ENCODE data around the gene EMC9. TPM values are rescaled to one million over a fixed set of nuclear protein-coding genes. Genes with fewer than 3 reads are reported as not detected.
A peak's percentile ranks its signal among the peaks of the same experiment; 100 is the strongest.

Gene EMC9
- total RNA-seq, 1 experiment from 2014 or later, result 42.0 TPM

DNA sequence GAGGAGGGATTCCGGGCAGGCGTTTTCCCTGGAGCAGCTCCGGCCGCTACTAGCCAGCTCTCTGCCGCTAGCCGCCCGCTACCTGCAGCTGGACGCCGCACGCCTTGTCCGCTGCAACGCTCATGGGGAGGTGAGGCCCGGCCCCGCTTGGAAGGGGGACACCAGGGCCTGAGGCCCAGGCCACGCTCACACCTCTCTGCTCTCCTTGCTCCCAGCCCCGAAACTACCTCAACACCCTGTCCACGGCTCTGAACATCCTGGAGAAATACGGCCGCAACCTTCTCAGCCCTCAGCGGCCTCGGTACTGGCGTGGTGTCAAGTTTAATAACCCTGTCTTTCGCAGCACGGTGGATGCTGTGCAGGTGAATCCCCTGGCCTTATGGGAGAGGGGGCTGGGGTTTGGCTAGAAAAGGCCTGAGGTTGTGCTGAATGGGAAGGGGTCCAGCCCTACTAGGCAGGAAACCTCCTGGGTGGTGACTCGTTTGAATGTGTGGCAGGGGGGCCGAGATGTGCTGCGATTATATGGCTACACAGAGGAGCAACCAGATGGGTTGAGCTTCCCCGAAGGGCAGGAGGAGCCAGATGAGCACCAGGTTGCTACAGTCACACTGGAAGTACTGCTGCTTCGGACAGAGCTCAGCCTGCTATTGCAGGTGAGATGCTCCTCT is 6.5 kb upstream of the EMC9 start:
- peak overlapping the region; percentile 95 for H3K27ac ChIP-seq (ENCODE audit: low read depth, low read length)
- TSS peak; percentile 51 for BruUV-seq (replicated peaks)
- intact Hi-C loops (cut with micrococcal nuclease), result no loop called here
- no peak overlapping the region for H2AFZ ChIP-seq (ENCODE audit: low read depth, low read length, poor library complexity, severe bottlenecking)
- ATAC-seq, result no peak
- H3K36me3 ChIP-seq (ENCODE audit: control insufficient read depth in 1 of 2, insufficient read depth in 2 of 2, low read length in 2 of 2), result peaks cover 35 to 40% of the 10 kb centered on the region in 2 experiments
- H3K9me3 ChIP-seq (ENCODE audit: control insufficient read depth in 1 of 2, insufficient read depth in 1 of 2, low read depth in 1 of 2, low read length in 2 of 2), result no peaks in the 10 kb centered on the region
- CTCF ChIA-PET, result interaction anchor here (2.1 to 3.9 kb wide), 2 partner anchors 13 to 90 kb away, joined by 7 to 19 read pairs; partner anchors contain the start of gene IRF9
- peak overlapping the region; percentile 97 to 99 for H3K4me3 ChIP-seq (replicated peaks in 1 of 2; ENCODE audit: low read depth in 1 of 2, low read length in 2 of 2)
- H3K27me3 ChIP-seq (ENCODE audit: insufficient read depth, low read length), result no peaks in the 10 kb centered on the region
- H4K20me1 ChIP-seq (ENCODE audit: insufficient read depth), result no peaks in the 10 kb centered on the region
- RAD21 ChIA-PET (ENCODE audit: low non-redundant PET in 1 of 2, low total read pairs in 2 of 2, uncharacterized antibody in 2 of 2, unreplicated experiment in 2 of 2), result no interaction called here
- TF ChIP-seq ZFX (IDR thresholded peaks at IDR 0.05) (peak; percentile 66; the same call in 1 of the 2 replicates), YY1 (IDR thresholded peaks at IDR 0.05; ENCODE audit: extremely low read depth, insufficient replicate concordance, low read depth, low read length) (no peak)
- H3K79me2 ChIP-seq (ENCODE audit: insufficient read depth, low read length), result peaks cover 58% of the 10 kb centered on the region
- DNase-seq (ENCODE audit: low read depth, low spot score), result no peak
- H3K9me2 ChIP-seq (ENCODE audit: insufficient read depth), result no peaks in the 10 kb centered on the region
- peak overlapping the region; percentile 86 for H3K9ac ChIP-seq (ENCODE audit: low read length)
- peaks cover 13 to 17% of the 10 kb centered on the region in 2 experiments for H3K4me1 ChIP-seq (ENCODE audit: control insufficient read depth in 1 of 2, insufficient read depth in 2 of 2, low read length in 2 of 2)
- POLR2A ChIA-PET, result interaction anchor here (2.0 kb wide), 1 partner anchor 13 kb away, joined by 18 read pairs; the partner anchor contains the start of gene IRF9
- peak overlapping the region; percentile 92 for H3K4me2 ChIP-seq (ENCODE audit: low read length)

DNA sequence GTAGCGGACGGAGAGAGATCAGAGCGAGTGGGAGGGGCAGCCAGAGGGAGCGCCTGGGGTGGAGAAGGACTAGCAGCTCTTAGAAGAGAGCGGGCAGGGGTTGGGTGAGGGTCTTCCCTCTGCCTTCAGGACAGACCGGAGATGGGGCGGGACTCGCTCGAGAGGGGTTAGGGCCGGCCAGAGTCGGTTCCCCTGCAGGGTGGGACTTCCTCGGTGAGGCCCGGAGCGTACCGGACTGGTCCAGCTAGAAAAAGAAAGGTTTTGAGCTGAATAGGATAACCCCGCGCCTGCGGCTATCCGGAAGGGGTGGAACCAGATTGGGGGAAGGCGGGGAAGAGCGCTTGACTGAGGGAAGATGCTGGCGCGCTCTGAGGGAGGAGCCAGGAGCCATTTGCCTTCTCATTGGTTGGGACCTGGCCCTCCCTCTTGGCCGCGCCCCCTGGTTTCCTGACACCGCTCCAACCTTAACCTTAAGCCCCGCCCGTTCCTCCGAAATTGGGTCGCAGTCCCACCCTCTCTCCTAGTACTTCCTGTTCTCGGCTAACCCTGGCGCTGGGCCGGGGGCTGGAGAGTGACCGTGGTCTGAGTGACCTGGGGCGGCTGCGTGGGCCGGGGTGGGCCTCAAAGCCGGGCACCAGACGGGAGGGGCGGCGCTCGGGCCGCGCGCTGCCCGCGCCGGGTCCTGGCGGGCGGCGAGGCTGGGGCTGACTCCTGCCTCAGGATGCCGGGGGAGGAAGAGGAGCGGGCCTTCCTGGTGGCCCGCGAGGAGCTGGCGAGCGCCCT is 5.8 kb upstream of the EMC9 start, which contains the start of gene RNF31:
Gene RNF31 (plus strand): TSS at position 521 of the 783 bp plus-strand sequence. CDS start 201 bp downstream, at position 722.
- intact Hi-C loops (cut with micrococcal nuclease), result loop anchor here (1.0 kb wide), 1 partner anchor 33 kb away; the partner anchor contains the start of genes DCAF11 and NRL
- Histone ChIP-seq H3K9ac (ENCODE audit: low read length) (peak within 1 kb of the TSS; percentile 86), H3K4me1 (ENCODE audit: control insufficient read depth in 1 of 2, insufficient read depth in 2 of 2, low read length in 2 of 2) (peaks cover 17 to 23% of the 10 kb centered on the region in 2 experiments), H2AFZ (ENCODE audit: low read depth, low read length, poor library complexity, severe bottlenecking) (no peak within 1 kb of the TSS), H3K9me3 (ENCODE audit: control insufficient read depth in 1 of 2, insufficient read depth in 1 of 2, low read depth in 1 of 2, low read length in 2 of 2) (no peaks in the 10 kb centered on the region), H3K27ac (ENCODE audit: low read depth, low read length) (peak within 1 kb of the TSS; percentile 95), H3K79me2 (ENCODE audit: insufficient read depth, low read length) (peaks cover 58% of the 10 kb centered on the region), H3K4me2 (ENCODE audit: low read length) (peak within 1 kb of the TSS; percentile 92), H3K27me3 (ENCODE audit: insufficient read depth, low read length) (no peaks in the 10 kb centered on the region), H3K9me2 (ENCODE audit: insufficient read depth) (no peaks in the 10 kb centered on the region), H4K20me1 (ENCODE audit: insufficient read depth) (no peaks in the 10 kb centered on the region), H3K36me3 (ENCODE audit: control insufficient read depth in 1 of 2, insufficient read depth in 2 of 2, low read length in 2 of 2) (peaks cover 34 to 37% of the 10 kb centered on the region in 2 experiments), H3K4me3 (replicated peaks in 1 of 2; ENCODE audit: low read depth in 1 of 2, low read length in 2 of 2) (peak within 1 kb of the TSS; percentile 97 to 99)
- ChIA-PET RAD21 (ENCODE audit: low non-redundant PET in 1 of 2, low total read pairs in 2 of 2, uncharacterized antibody in 2 of 2, unreplicated experiment in 2 of 2) (interaction anchor here (0.6 to 1.2 kb wide), 3 partner anchors 11 to 38 kb away, joined by 3 to 4 read pairs (median 4); partner anchors contain the start of genes IRF9 (in 1 of the 2) and PSME1 (in 1 of the 2)), CTCF (interaction anchor here (0.6 to 3.9 kb wide), 13 partner anchors 8 to 284 kb away, joined by 3 to 19 read pairs (median 3); partner anchors contain the start of genes CIDEB, DCAF11, IRF9 and NRL), POLR2A (interaction anchor here (0.7 to 2.3 kb wide), 13 partner anchors 9 to 284 kb away, joined by 3 to 24 read pairs (median 4); partner anchors contain the start of genes DCAF11, IPO4, IRF9 and NRL)
- no TSS peak for BruUV-seq (replicated peaks)
- DNase-seq (ENCODE audit: low read depth, low spot score) (peak; percentile 96), ATAC-seq (peak; percentile 88)
- no peak for TF ChIP-seq ELF1 (IDR thresholded peaks at IDR 0.05; ENCODE audit: borderline replicate concordance, low read depth)
- no peak for TF ChIP-seq SIN3A (IDR thresholded peaks at IDR 0.05; ENCODE audit: low read depth)
- no peak for TF ChIP-seq FOSL1 (IDR thresholded peaks at IDR 0.05; ENCODE audit: low read depth)
- TF ChIP-seq, protein P1, sequence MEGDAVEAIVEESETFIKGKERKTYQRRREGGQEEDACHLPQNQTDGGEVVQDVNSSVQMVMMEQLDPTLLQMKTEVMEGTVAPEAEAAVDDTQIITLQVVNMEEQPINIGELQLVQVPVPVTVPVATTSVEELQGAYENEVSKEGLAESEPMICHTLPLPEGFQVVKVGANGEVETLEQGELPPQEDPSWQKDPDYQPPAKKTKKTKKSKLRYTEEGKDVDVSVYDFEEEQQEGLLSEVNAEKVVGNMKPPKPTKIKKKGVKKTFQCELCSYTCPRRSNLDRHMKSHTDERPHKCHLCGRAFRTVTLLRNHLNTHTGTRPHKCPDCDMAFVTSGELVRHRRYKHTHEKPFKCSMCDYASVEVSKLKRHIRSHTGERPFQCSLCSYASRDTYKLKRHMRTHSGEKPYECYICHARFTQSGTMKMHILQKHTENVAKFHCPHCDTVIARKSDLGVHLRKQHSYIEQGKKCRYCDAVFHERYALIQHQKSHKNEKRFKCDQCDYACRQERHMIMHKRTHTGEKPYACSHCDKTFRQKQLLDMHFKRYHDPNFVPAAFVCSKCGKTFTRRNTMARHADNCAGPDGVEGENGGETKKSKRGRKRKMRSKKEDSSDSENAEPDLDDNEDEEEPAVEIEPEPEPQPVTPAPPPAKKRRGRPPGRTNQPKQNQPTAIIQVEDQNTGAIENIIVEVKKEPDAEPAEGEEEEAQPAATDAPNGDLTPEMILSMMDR (IDR thresholded peaks at IDR 0.05 in 2 of 3, conservative IDR thresholded peaks at IDR 0.05 in 1 of 3; ENCODE audit: borderline replicate concordance in 1 of 3, insufficient read depth in 1 of 3, low read depth in 2 of 3, low read length in 2 of 3), result no peak
- no peak for TF ChIP-seq TCF7L2 (IDR thresholded peaks at IDR 0.05; ENCODE audit: borderline replicate concordance, extremely low read depth, insufficient read depth, insufficient read length)
- TF ChIP-seq JUND (IDR thresholded peaks at IDR 0.05), result no peak
- TF ChIP-seq, protein P2, sequence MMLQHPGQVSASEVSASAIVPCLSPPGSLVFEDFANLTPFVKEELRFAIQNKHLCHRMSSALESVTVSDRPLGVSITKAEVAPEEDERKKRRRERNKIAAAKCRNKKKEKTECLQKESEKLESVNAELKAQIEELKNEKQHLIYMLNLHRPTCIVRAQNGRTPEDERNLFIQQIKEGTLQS (IDR thresholded peaks at IDR 0.05), result no peak
- TF ChIP-seq SP1 (IDR thresholded peaks at IDR 0.05; ENCODE audit: low read depth), result no peak
- TF ChIP-seq, protein P3, sequence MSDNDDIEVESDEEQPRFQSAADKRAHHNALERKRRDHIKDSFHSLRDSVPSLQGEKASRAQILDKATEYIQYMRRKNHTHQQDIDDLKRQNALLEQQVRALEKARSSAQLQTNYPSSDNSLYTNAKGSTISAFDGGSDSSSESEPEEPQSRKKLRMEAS (IDR thresholded peaks at IDR 0.05), result no peak
